T-helper 9 cell (primary cell): ENCODE data around the gene OR4A15.

ENCODE experiments used
- DNase-seq: peaks from one replicate; pipeline ENCODE4 v3.0.0-alpha.2; 2020
- total RNA-seq, 2 donors: gene quantifications; one replicate each; lab custom pipeline; 2026; lab: John Stamatoyannopoulos, UW

The OR4A15 gene
- total RNA-seq, result 0 reads per million in 2 donors

DNA sequence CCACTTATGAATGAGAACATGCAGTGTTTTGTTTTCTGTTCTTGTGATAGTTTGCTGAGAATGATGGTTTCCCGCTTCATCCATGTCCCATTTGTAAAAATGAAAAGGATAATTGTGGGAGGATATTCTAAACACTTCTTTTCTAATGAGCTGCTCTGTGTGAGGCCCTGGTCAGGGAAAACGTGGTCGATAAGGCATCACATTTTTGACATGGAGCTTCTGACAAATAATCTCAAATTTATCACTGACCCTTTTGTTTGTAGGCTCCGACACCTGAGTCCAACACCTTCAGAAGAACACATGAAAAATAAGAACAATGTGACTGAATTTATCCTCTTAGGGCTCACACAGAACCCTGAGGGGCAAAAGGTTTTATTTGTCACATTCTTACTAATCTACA is at the start of gene OR4A15:
TSS of gene OR4A15 (plus strand) at position 301 of the 400 bp plus-strand sequence. CDS start at position 301, 0 bp downstream.
- no peak for DNase-seq

DNA sequence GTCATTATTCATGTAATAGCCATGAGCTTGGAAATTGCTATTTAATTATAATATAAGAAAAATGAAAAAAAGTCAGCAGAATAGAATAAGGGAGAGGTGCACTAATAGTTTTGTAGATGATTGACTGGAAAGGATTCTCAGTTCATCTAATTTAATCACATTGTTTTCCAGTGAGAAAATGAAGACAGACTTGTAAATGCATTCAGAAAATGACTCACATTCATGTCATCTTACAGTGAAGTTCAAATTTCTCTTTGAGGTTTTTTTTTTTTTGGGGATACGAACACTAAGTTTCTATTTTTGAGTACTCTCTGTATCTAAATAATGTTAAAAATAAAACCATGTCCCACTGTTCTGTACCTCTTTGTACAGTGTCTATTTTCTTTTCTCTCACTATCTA is 43.3 kb upstream of the OR4A15 start:
- no peak for DNase-seq

DNA sequence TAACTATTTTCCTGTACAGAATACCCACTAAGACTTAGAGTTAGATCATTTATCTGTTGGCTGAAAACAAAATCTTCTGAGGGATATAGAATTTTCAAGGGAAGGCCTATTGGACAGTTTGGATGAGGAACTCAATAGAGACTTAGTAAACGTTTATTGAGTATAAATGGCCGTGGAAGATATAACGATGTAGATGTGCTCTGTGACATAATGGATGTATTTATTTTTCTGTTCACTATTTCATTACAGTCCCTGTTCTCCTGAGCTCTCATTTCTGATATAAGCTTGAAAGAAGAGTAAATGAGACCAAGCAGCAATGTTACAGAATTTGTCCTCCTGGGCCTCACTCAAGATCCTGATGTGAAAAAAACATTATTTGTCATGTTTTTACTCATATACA is 24.9 kb upstream of the OR4A15 start, which contains the start of gene OR4A16:
TSS of gene OR4A16 (plus strand) at position 301 of the 400 bp plus-strand sequence. CDS start at position 301, 0 bp downstream.
- no peak for DNase-seq

DNA sequence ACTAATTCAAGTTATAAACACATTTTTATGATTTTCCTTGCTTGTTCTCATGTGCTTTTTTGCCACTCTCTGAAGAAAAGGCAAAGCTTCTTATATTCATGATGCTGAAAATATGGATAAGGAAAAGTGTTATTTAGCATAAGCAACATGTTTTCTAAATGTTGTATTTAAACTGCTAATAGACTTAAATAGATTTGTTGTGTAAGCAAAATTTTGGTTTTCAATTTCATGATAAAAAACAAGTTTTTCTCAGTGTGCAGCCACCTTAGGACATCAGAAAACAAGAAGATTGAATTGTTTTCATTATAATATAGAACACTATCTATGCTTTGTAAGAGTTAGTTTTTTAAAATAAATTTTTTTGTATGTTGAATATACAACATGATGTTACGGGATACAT is 22.5 kb upstream of the OR4A15 start:
- no peak for DNase-seq

DNA sequence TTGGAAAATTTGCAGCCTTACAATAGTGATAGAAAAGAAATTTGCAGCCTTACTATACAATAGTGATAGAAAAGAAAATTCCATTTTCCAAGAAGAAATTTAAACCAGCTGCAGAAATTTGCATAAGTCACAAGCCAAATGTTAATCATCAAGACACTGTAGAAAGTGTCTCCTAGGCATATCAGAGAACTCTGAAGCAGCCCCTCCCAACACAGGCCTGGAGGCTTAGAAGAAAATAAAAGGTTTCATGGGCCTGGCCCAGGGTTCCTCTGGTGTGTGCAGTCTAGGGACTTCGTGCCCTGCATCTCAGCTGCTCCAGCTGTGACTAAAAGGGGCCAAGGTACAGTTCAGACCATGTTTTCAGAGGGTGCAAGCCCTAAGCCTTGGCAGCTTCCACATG is 18.7 kb upstream of the OR4A15 start:
- DNase-seq, result no peak

DNA sequence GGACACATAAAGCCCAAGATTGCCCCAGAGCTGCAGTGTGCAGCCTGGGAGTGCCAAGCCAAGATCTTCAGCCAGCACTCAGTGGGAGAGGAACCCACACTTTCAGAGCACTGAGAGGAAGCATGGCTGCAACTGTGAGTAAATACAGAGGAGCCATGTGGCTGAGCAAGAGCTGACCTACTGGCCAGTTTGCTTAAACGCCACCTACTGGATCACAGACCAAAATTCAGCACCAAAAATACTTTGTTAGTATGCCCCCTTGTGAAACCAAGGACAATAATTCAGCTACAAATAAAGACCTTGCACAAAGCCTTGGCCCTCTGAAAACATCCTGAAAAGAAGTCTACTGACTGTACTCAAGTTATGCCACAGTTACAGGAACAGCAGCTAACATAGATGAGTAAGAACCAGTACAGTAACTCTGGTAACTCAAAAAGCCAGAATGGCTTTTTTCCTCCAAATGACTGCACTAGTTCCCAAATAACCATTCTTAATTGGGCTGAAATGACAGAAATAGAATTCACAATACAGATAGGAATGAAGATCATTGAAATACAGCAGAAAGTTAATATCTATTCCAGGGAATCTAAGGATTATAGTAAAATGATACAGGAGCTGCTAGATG is 10.1 kb upstream of the OR4A15 start:
- DNase-seq, result no peak

DNA sequence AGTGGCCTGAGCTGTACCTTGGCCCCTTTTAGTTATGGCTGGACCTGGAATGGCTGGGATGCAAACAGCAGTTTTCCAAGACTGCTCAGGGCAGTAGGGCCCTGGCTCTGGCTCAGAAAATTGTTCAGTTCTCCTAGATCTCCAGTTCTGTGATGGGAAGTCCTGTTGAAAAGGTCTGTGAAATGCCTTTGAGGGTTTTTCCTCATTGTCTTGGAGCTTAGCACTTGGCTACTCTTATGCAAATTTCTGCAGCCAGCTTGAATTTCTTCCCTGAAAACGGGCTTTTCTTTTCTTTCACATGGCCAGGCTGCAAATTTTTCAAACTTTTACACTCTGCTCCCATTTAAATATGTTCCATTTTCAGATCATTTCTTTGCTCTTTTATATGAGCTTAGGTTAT is 33.2 kb downstream of the OR4A15 start:
- no peak for DNase-seq
